Hepatocyte (in vitro differentiated cells): ENCODE data around the gene PHACTR1. TPM values are rescaled to one million over a fixed set of nuclear protein-coding genes. Genes with fewer than 3 reads are reported as not detected.

Experiments used
- DNase-seq: peaks from one replicate; pipeline ENCODE4 v3.0.0-alpha.2; 2016; ENCODE audit warnings: low spot score
- H2AFZ ChIP-seq: fragments of 200-600 bp; sonication (generic); 2 replicates; pipeline ENCODE4 v1.6.0; 2016; ENCODE audit warnings: antibody characterized with exemption, mild to moderate bottlenecking
- H3K27ac ChIP-seq: fragments of 200-600 bp; sonication (generic); 2 replicates; pipeline ENCODE4 v1.5.1; 2016; ENCODE audit warnings: mild to moderate bottlenecking
- H3K27me3 ChIP-seq: fragments of 200-600 bp; sonication (generic); 2 replicates; pipeline ENCODE4 v1.6.1; 2016
- H3K36me3 ChIP-seq: fragments of 200-600 bp; sonication (generic); replicated peaks from 2 replicates; pipeline ENCODE4 v1.5.1; 2016; ENCODE audit warnings: low read depth; ENCODE audit not compliant: insufficient read depth
- H3K4me1 ChIP-seq: fragments of 200-600 bp; sonication (generic); 2 replicates; pipeline ENCODE4 v1.5.1; 2016; ENCODE audit warnings: mild to moderate bottlenecking, moderate library complexity; ENCODE audit not compliant: insufficient read depth
- H3K4me2 ChIP-seq: fragments of 200-600 bp; sonication (generic); 2 replicates; pipeline ENCODE4 v1.6.0; 2016
- H3K4me3 ChIP-seq: fragments of 200-600 bp; sonication (generic); 2 replicates; pipeline ENCODE4 v1.5.1; 2016; ENCODE audit warnings: mild to moderate bottlenecking
- H3K79me2 ChIP-seq: fragments of 200-600 bp; sonication (generic); 2 replicates; pipeline ENCODE4 v1.6.0; 2017; ENCODE audit warnings: mild to moderate bottlenecking
- H3K9me2 ChIP-seq: fragments of 200-600 bp; sonication (generic); replicated peaks from 2 replicates; pipeline ENCODE4 v1.6.0; 2017; ENCODE audit warnings: mild to moderate bottlenecking; ENCODE audit not compliant: insufficient read depth
- H3K9me3 ChIP-seq: fragments of 200-600 bp; sonication (generic); 2 replicates; pipeline ENCODE4 v1.5.1; 2016; ENCODE audit warnings: low read depth, mild to moderate bottlenecking
- H4K20me1 ChIP-seq: fragments of 200-600 bp; sonication (generic); 2 replicates; pipeline ENCODE4 v1.6.0; 2016; ENCODE audit warnings: mild to moderate bottlenecking; ENCODE audit not compliant: insufficient read depth, poor library complexity, severe bottlenecking
- CTCF ChIP-seq: fragments of 200-600 bp; sonication (generic); IDR thresholded peaks from 2 replicates; pipeline ENCODE4 v1.5.1; 2016; ENCODE audit warnings: antibody characterized with exemption, mild to moderate bottlenecking; ENCODE audit not compliant: poor library complexity
- EZH2 ChIP-seq: fragments of 200-600 bp; sonication (generic); IDR thresholded peaks from 2 replicates; pipeline ENCODE4 v1.6.1; 2016; ENCODE audit warnings: antibody characterized with exemption, mild to moderate bottlenecking, borderline replicate concordance
- EZH2phosphoT487 ChIP-seq: fragments of 200-600 bp; sonication (generic); IDR thresholded peaks from one replicate; pipeline ENCODE4 v1.6.1; 2018; ENCODE audit warnings: antibody characterized with exemption, mild to moderate bottlenecking, low read depth, moderate library complexity; ENCODE audit not compliant: unreplicated experiment, severe bottlenecking
- WGBS: methylation state at CpG from one replicate; pipeline ENCODE4 v1.1.6; 2016; ENCODE audit warnings: low lambda C conversion rate; ENCODE audit errors: missing lambda C conversion rate; 5-methylcytosine and 5-hydroxymethylcytosine counted together
- polyA plus RNA-seq: library from polyadenylated mRNA; unstranded; fragments of >200 nt; fragmentation: Nextera tagmentation; extraction: Ambion mirVana; gene quantifications from 2 replicates; pipeline ENCODE4 v1.2.1, GENCODE V29; 2016
- total RNA-seq: library from RNA; depleted of rRNA; stranded (reverse); fragments of >200 nt; gene quantifications from 2 replicates; pipeline ENCODE4 v1.2.3, GENCODE V29; 2014

The PHACTR1 gene
- total and polyA plus RNA-seq, 2 experiments from 2014 or later: 3.0 to 4.3 TPM

- Histone ChIP-seq H3K27me3 (no peaks in the 10 kb centered on the region), H2AFZ (no peak overlapping the region), H3K9me3 (no peaks in the 10 kb centered on the region), H4K20me1 (no peaks in the 10 kb centered on the region), H3K4me1 (no peaks in the 10 kb centered on the region), H3K79me2 (no peaks in the 10 kb centered on the region), H3K36me3 (no peaks in the 10 kb centered on the region), H3K4me3 (no peak overlapping the region), H3K27ac (no peak overlapping the region), H3K4me2 (no peak overlapping the region), H3K9me2 (no peaks in the 10 kb centered on the region)
- 60% methylated on average over 5 of the region's 5 CpGs for WGBS
- no peak for TF ChIP-seq EZH2phosphoT487
- no peak for TF ChIP-seq EZH2
- no peak for TF ChIP-seq CTCF
- no peak for DNase-seq
Measured at GRCh38 chr6:13113981-13114593, 397.5 kb downstream of the PHACTR1 start.

- H2AFZ ChIP-seq: no peak overlapping the region
- H3K27ac ChIP-seq: no peak overlapping the region
- H3K4me1 ChIP-seq: no peaks in the 10 kb centered on the region
- H3K9me2 ChIP-seq: no peaks in the 10 kb centered on the region
- 72% methylated on average over 1 of the region's 1 CpG for WGBS
- H3K36me3 ChIP-seq: no peaks in the 10 kb centered on the region
- H3K9me3 ChIP-seq: no peaks in the 10 kb centered on the region
- TF ChIP-seq EZH2: no peak
- TF ChIP-seq CTCF: no peak
- no peak for TF ChIP-seq EZH2phosphoT487
- no peak for DNase-seq
- no peaks in the 10 kb centered on the region for H4K20me1 ChIP-seq
- H3K79me2 ChIP-seq: no peaks in the 10 kb centered on the region
- H3K27me3 ChIP-seq: peaks cover 3% of the 10 kb centered on the region
- no peak overlapping the region for H3K4me2 ChIP-seq
- no peak overlapping the region for H3K4me3 ChIP-seq
Measured at GRCh38 chr6:13116155-13116554, 399.6 kb downstream of the PHACTR1 start.

- Histone ChIP-seq H3K9me2 (no peaks in the 10 kb centered on the region), H3K4me2 (no peak overlapping the region), H4K20me1 (no peaks in the 10 kb centered on the region), H3K27me3 (peaks cover 3% of the 10 kb centered on the region), H2AFZ (no peak overlapping the region), H3K9me3 (no peaks in the 10 kb centered on the region), H3K4me1 (no peaks in the 10 kb centered on the region), H3K79me2 (no peaks in the 10 kb centered on the region), H3K36me3 (no peaks in the 10 kb centered on the region), H3K4me3 (no peak overlapping the region), H3K27ac (no peak overlapping the region)
- 61% methylated on average over 6 of the region's 6 CpGs for WGBS
- no peak for DNase-seq
- TF ChIP-seq EZH2: no peak
- TF ChIP-seq CTCF: no peak
- TF ChIP-seq EZH2phosphoT487: no peak
Measured at GRCh38 chr6:13117570-13117969, 401.0 kb downstream of the PHACTR1 start.

GRCh38 chr6:13119549-13119948 lies 403.0 kb downstream of the PHACTR1 start:
- TF ChIP-seq EZH2phosphoT487 (no peak), CTCF (no peak), EZH2 (no peak)
- Histone ChIP-seq H3K9me2 (no peaks in the 10 kb centered on the region), H3K27ac (no peak overlapping the region), H2AFZ (no peak overlapping the region), H3K4me1 (no peaks in the 10 kb centered on the region), H3K9me3 (no peaks in the 10 kb centered on the region), H3K36me3 (no peaks in the 10 kb centered on the region), H3K27me3 (peaks cover 3% of the 10 kb centered on the region), H3K79me2 (no peaks in the 10 kb centered on the region), H3K4me2 (no peak overlapping the region), H4K20me1 (no peaks in the 10 kb centered on the region), H3K4me3 (no peak overlapping the region)
- WGBS: 87% methylated on average over 5 of the region's 5 CpGs
- no peak for DNase-seq
